Left renal cortex interstitium (tissue), 4 donors: ENCODE data around the gene NTRK1. TPM values are rescaled to one million over a fixed set of nuclear protein-coding genes. Genes with fewer than 3 reads are reported as not detected.

Experiments used
- DNase-seq, 4 donors: peaks; one replicate each; pipeline ENCODE4 v3.0.0-alpha.2; 2013; ENCODE audit warnings: low read depth in 4 of 4, low spot score in 2 of 4, missing footprints in 1 of 4
- polyA plus RNA-seq, 4 donors: library from polyadenylated mRNA; unstranded; fragments of 120-200 nt; gene quantifications; one replicate each; pipeline ENCODE4 v1.2.1, GENCODE V29; 2013; ENCODE audit not compliant: insufficient read length in 4 of 4

NTRK1 gene
- polyA plus RNA-seq, 4 donors, result 1.0 to 2.4 (median 1.8) TPM

DNA sequence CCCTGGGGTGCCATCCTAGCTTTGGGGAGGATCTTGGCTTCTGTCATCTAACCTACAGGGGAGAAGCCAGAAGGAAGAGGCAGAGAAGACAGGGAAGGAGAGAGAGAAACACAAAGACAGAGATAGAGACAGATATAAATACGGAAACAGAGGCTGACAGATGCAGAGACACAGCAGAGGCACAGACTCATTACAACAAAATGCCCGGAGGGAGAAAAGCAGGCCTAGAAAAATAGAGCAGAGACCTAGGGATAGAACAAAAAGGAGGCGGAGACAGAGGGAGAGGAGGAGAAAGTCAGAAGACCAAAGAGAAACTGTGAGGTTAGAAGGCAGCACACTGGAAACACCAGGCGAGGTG is 34.8 kb downstream of the NTRK1 start:
- no peak for DNase-seq

GRCh38 chr1:156895927-156896326 is 35.3 kb downstream of the NTRK1 start:
- DNase-seq, result no peak

GRCh38 chr1:156896490-156897033 is 35.9 kb downstream of the NTRK1 start:
- no peak for DNase-seq

DNA sequence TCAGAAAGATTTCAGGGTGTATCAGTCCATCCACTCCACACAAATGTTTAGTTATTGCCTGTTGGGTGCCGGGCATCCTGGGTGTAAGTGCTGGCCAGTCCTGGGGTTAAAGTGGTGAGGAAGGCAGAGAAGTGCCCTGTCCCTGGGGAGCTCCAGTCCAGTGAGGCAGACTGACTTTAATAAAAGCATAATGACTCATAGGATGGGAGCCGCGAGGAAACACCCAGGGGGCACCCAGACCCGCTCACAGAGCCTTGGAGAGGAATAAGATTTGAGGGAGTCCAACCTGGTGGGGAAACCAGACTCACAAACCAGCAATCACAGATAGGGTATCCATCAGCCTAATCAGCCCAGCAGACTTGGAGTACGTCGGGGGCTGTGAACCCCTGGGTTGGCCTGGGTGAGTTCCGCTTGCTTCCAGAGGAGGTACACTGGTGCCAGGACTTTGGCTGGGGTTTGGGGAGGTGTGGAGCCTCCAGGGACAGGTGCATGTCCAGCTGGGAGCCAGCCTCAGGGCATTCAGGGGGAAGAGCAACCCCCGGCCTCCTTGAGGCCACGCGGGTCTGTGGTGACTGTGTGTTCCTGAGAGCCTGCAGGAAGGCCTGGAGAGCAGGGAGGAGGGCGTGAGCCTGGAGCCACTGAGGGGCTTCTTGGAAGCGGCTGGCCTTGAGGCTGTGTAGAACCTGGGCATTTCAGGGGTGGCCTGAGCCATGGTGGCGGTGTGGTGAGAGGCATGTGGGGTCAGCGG is 36.6 kb downstream of the NTRK1 start:
- DNase-seq, result no peak

GRCh38 chr1:156898161-156898566 is 37.5 kb downstream of the NTRK1 start:
- DNase-seq, result no peak

GRCh38 chr1:156898971-156899664 is 38.5 kb downstream of the NTRK1 start:
- DNase-seq, result no peak

DNA sequence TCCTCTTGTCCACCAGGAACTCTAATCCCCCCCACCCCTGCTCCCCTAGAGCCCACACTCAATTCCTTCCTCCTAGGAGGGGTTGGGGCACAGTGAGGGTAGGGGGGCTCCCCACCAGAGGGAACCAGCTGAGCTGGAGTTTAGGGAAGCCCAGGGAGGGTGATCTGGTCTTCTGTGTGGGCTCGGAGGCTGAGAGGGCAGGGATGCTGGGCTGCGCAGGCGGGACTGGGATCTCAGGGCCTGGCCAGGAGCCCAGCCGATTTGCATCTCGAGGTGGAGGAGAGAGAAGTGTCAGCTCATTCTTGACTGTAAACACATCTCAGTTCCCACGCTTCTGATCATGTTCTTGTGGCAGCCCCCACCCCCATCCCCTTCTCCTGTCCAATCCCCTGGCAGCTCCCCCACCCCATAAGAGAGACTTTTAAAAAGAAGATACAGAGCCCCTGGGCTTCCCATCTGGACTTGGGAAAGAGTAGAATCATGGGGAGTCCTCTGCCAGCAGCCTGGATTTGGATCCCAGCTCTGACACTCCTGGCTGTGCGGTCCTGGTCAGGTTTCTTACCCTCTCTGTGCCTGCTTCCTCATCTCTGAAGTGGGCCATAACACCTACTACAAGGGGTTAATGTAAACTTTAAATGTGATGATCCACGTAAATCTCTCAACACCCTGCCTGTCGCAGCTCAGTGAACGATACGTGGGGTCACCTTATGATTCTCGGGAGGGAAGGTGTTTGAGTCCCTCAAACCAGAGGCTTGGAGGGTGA is 39.5 kb downstream of the NTRK1 start:
- DNase-seq, result no peak

DNA sequence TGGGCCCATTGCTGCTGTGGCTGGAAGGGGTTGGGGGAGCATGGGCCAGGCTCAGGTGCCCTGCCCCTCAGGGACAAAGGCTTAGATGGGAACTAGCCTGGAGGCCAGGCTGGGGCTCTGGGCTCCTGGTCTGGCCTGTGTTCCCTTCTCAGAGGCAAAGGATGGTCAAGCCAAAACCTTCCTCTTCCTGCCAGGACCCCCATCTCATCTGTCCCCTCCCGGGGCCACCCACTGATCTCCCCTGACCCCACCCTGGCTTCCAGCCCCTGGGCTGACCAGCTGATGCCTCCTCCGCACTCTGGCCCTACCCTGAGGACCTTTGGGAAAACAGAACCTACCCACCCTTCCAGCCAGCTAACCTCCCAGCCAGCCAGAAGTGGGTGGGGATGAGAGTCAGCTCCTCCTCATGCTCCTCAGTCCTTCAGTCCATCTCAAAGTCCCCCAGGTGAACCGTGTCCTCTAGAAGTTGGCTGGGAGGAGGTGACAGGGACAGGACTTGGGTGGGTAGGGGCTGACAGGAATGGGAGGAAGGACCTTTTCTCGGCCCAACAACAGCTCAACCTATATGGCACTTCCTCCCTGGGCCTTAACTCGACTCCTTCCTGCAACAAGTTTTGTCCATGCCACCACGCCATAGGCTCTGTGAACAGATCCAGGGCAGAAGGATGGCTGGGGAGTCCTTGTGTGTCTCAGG is 40.4 kb downstream of the NTRK1 start:
- no peak for DNase-seq

DNA sequence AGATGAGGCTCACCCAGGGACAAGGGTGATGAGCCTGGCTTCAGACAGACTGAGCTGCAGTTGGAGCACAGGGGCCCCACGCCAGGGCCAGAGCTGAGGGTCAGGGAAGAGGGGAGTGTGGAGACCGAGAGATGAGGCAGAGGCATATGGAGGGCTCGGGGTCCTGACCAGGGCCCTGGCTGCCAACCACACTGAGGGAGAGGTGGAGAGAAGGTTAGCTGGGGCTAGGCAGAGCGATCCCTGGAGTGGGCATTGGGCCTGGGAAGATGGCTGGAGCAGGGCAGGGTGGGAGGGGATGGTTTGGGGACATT is 40.9 kb downstream of the NTRK1 start:
- DNase-seq, result no peak

DNA sequence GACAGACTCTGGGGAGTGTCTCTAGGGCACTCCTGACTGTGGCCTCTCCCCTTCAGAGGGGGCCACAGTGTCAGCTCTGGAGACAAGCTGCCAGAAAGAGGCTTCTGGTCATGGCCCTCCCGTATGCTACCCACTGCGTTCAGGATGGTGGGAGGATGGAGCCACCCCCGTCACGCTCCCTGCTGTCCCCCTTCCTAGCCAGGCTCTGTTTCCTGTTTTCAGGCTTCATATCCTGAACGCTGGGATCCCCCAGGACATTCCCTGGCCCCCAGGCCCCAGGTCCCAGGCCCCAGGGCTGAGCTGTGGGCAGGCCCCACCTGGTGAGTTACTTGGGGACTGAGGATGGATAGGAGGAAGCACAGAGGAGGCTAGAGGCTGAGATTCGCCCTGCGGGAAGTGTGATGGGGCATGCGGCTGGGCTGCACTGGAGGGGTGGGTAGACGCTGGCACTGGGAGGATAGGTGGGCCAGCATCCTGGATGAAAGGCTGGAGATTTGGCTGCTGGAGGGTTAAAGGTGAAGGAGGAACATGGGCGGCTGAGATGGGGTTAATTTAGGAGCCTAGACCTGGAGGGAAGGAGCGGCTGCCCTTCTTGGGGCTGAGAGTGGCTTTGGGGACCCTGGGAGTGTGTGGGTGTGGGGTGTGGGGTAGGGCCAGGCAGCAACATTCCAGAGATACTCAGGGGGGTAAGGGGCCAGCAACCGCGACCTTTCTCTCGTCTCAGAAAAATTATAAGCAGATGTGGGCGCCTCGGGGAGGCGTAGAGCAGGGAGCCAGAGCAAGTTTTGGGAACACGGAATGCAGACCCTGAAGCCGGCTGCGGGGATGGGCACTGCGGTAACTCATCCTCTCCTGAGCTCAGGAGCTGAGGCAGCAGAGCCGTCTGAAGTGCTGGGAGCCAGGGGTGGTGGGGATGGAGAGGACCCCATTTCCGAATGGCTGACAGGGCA is 41.6 kb downstream of the NTRK1 start:
- no peak for DNase-seq

DNA sequence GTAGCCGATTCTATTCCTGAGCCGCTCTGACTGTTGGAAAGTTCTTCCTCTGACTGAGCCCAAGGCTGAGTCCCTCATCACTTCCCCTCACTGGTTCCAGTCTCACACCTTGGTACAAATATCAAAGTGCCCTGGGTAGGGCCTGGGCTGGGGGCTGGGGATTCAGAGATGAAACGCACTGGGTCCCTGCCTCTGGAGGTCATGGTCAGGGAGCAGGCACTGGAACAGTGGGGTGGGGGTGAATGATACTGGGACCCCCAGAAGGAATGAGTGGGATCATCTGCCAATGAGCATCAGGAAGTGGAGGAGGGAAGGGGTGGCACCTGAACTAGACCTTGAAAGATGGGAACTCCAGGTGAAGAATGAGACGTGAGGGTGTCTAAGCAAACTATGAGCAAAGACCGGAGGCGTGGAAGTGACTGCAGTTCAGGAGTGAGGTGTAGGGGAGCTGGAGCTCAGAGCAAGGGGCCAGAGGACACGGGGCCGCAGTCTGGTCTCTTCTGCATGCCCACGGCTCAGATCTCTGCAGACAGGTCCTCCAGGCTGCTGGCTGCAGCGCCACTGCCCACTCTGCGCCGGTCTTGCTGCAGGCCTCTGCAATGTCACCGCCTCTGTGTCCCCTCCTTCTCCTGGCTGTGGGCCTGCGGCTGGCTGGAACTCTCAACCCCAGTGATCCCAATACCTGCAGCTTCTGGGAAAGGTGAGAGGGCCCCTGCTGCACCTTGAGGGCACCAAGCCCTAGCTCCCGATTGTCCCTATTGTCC is 42.8 kb downstream of the NTRK1 start:
- DNase-seq, result no peak

- no peak for DNase-seq
Observed at GRCh38 chr1:156904187-156904959, 43.7 kb downstream of the NTRK1 start.

GRCh38 chr1:156905176-156905575 is 44.5 kb downstream of the NTRK1 start:
- no peak for DNase-seq

DNA sequence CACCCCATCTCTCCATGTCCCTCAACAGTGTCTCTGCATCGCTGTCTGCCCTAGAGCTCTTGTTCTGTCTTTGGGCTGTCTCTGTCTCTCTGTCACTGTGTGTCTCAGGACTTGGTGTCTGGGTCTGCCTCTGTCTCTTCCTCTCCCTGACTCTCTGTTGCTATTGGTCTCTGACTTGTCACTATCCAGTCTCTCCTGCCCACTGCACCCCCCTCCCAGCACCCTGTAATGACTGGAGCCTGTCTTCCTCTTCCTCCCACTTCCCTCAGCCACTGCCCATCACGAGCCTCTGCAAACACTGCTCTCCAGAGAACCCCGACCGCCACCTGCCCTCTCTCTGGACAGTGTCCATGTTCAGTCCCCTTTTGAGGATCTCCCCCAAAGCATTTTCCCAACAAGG is 45.0 kb downstream of the NTRK1 start:
- no peak for DNase-seq

DNA sequence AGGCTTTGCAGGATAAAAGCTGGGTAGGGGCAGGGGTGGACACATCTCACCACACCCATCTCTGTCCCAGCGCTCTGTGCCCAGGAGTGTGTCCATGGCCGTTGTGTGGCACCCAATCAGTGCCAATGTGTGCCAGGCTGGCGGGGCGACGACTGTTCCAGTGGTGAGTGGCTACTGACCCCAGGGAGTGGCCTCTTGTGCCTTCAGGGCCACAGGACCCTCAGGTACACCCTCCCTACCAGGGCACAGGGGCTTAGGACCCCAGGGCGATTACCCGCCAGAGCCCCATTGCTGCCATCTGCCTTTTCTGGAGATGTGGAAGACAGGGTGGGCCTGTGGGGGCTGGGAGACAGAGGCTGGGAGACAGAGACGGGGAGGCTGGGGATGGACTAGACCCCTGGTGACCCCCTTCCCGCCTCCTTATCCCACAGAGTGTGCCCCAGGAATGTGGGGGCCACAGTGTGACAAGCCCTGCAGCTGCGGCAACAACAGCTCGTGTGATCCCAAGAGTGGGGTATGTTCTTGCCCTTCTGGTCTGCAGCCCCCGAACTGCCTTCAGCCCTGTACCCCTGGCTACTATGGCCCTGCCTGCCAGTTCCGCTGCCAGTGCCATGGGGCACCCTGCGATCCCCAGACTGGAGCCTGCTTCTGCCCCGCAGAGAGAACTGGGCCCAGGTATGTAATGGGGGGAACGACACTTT is 45.7 kb downstream of the NTRK1 start:
- DNase-seq, result no peak

DNA sequence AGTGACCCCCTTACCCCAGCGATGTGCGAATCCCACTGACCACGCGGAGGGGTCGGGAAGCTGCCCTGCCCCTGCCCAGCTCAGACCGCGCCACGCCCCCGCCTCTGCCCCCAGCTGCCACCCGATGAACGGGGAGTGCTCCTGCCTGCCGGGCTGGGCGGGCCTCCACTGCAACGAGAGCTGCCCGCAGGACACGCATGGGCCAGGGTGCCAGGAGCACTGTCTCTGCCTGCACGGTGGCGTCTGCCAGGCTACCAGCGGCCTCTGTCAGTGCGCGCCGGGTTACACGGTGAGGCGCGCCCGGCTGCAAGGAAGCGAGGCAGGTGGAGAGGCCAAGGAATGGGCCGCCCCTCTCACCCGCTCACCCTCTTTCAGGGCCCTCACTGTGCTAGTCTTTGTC is 47.9 kb downstream of the NTRK1 start:
- DNase-seq, result no peak

DNA sequence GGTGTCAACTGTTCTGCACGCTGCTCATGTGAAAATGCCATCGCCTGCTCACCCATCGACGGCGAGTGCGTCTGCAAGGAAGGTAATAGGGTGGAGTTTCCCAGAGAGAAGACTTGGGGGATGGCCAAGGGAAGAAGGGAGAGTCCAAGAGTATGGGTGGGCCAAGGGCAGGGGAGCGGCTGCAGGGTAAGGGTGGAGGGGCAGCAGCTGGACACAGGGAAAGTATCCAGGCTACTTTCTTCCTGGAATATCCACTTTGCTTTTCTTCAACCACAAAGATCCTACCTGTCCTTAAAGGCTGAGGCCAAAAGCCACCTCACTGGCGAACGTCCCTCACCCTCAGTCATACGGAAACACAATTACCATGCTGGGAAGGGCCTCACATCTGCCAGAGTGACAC is 48.3 kb downstream of the NTRK1 start:
- DNase-seq, result no peak

GRCh38 chr1:156909671-156910070 is 49.0 kb downstream of the NTRK1 start:
- DNase-seq, result no peak
